Loucy (cell line): ENCODE measurements around the gene TRIM67.

ENCODE experiments used
- EZH2phosphoT487 ChIP-seq: fragments of 200-600 bp; IDR thresholded peaks from 2 replicates; pipeline ENCODE4 v1.6.1; 2018; ENCODE audit warnings: antibody characterized with exemption, mild to moderate bottlenecking, moderate library complexity, borderline replicate concordance
- TF ChIP-seq, protein P1 (sequence below): fragments of 200-600 bp; sonication (generic); conservative IDR thresholded peaks from 2 replicates; pipeline ENCODE4 v1.5.1; 2014; ENCODE audit warnings: mild to moderate bottlenecking, antibody characterized with exemption, low read length

DNA sequence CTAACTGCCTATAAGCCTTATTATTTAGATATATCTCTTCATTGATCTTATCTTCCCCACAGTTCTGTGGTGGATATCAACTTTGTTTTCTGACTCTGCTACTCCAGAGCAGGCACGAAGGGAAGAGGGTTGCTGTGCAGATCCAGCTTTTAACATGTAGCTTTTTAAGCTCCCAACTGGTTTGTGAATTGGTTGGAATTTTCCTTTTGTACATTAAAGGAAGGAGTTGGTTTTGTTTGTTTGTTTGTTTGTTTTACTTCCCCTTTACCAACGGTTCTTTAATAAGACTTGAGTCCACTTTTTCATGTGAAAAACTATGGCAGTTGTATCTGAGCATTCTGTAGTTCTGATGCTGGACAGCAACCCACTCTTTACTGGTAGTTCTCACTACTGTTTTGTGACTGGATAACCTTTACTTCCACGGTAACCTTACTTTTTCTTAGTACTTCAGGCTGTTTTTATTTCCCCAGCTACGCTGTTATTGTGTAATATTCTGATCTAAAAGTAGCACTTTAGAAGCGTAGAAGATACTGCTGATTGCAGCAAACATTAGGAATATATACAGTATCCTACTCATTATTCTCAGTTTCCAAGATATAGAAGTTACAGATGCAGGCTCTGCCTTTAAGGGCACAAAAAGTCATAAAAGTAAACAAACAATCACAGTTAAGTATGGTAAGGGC, 80.8 kb downstream of the TRIM67 start:
- TF ChIP-seq, protein P1, sequence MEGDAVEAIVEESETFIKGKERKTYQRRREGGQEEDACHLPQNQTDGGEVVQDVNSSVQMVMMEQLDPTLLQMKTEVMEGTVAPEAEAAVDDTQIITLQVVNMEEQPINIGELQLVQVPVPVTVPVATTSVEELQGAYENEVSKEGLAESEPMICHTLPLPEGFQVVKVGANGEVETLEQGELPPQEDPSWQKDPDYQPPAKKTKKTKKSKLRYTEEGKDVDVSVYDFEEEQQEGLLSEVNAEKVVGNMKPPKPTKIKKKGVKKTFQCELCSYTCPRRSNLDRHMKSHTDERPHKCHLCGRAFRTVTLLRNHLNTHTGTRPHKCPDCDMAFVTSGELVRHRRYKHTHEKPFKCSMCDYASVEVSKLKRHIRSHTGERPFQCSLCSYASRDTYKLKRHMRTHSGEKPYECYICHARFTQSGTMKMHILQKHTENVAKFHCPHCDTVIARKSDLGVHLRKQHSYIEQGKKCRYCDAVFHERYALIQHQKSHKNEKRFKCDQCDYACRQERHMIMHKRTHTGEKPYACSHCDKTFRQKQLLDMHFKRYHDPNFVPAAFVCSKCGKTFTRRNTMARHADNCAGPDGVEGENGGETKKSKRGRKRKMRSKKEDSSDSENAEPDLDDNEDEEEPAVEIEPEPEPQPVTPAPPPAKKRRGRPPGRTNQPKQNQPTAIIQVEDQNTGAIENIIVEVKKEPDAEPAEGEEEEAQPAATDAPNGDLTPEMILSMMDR: no peak
- TF ChIP-seq EZH2phosphoT487: no peak
